ENCODE data around the gene LIMCH1.
"Not testable (repeated sequence)": the region's sequence is repeated elsewhere in the genome, so short reads cannot be mapped to it uniquely, and the experiment has no call there.

Gene LIMCH1

GRCh38 chr4:41692717-41693345 is 154.9 kb downstream of the LIMCH1 start:
- DNase-seq, result peak; percentile 14

- no peak for DNase-seq
Measured at GRCh38 chr4:41693629-41694028, 155.7 kb downstream of the LIMCH1 start.

GRCh38 chr4:41696131-41696530 is 158.2 kb downstream of the LIMCH1 start:
- DNase-seq, result no peak

- DNase-seq, result no peak
Measured at GRCh38 chr4:41696763-41697162, 158.8 kb downstream of the LIMCH1 start.

GRCh38 chr4:41701983-41702382 is 164.0 kb downstream of the LIMCH1 start:
- DNase-seq, result no peak

GRCh38 chr4:41702770-41703169 is 164.8 kb downstream of the LIMCH1 start:
- DNase-seq, result no peak

GRCh38 chr4:41703785-41704184 is 165.8 kb downstream of the LIMCH1 start:
- DNase-seq, result no peak

- no peak for DNase-seq
Measured at GRCh38 chr4:41709844-41710481, 172.0 kb downstream of the LIMCH1 start.

GRCh38 chr4:41711654-41712053 is 173.7 kb downstream of the LIMCH1 start:
- not testable (repeated sequence) for DNase-seq

GRCh38 chr4:41712425-41712824 is 174.5 kb downstream of the LIMCH1 start:
- no peak for DNase-seq

GRCh38 chr4:41713768-41714167 is 175.8 kb downstream of the LIMCH1 start:
- no peak for DNase-seq

- no peak for DNase-seq
Measured at GRCh38 chr4:41714364-41715000, 176.5 kb downstream of the LIMCH1 start.

- no peak for DNase-seq
Measured at GRCh38 chr4:41715155-41715554, 177.2 kb downstream of the LIMCH1 start.

GRCh38 chr4:41718907-41719306 is 180.9 kb downstream of the LIMCH1 start:
- no peak for DNase-seq

- DNase-seq, result no peak
Measured at GRCh38 chr4:41719417-41719816, 181.5 kb downstream of the LIMCH1 start.

GRCh38 chr4:41722181-41722580 is 184.2 kb downstream of the LIMCH1 start:
- DNase-seq, result no peak

GRCh38 chr4:41723286-41723685 is 185.3 kb downstream of the LIMCH1 start:
- DNase-seq, result no peak

GRCh38 chr4:41725254-41725653 is 187.3 kb downstream of the LIMCH1 start:
- no peak for DNase-seq

GRCh38 chr4:41727861-41728572 is 190.1 kb downstream of the LIMCH1 start:
- no peak for DNase-seq

- DNase-seq, result no peak
Measured at GRCh38 chr4:41728573-41728913, 190.6 kb downstream of the LIMCH1 start.

GRCh38 chr4:41731569-41732126 is 193.7 kb downstream of the LIMCH1 start:
- no peak for DNase-seq

- DNase-seq, result no peak
Measured at GRCh38 chr4:41734371-41734770, 196.4 kb downstream of the LIMCH1 start.

GRCh38 chr4:41737491-41737890 is 199.5 kb downstream of the LIMCH1 start:
- DNase-seq, result not testable (repeated sequence)

- no peak for DNase-seq
Measured at GRCh38 chr4:41741354-41741753, 203.4 kb downstream of the LIMCH1 start.
